PC-9 (cell line): Measurements from ENCODE around the gene ARHGDIB. TPM values are rescaled to one million over a fixed set of nuclear protein-coding genes. Genes with fewer than 3 reads are reported as not detected.

Experiments used
- BruUV-seq: library from RNA; stranded (reverse); fragments of 400-500 nt; replicated peaks from 2 replicates; lab custom pipeline; 2021; lab: Mats Ljungman, UMichigan
- CTCF ChIA-PET: fragments of 300-600 bp; sonication (Branson Sonifier 250); formaldehyde crosslinking; loops from one replicate; lab custom pipeline; 2022; ENCODE audit warnings: antibody characterized with exemption; lab: Charles Lee
- POLR2A ChIA-PET: fragments of 300-600 bp; sonication (Branson Sonifier 250); formaldehyde crosslinking; loops from one replicate; lab custom pipeline; 2022; ENCODE audit warnings: antibody characterized with exemption; ENCODE audit not compliant: unreplicated experiment; lab: Charles Lee
- DNase-seq, 2 experiments: peaks; one replicate each; pipeline versions ENCODE4 v3.0.0 to v3.0.0-alpha.2; 2015 to 2022; ENCODE audit warnings: mixed read lengths in 1 of 2
- H2AFZ ChIP-seq: fragments of 200-600 bp; sonication (generic); 2 replicates; pipeline ENCODE4 v1.8.1; 2017; ENCODE audit warnings: antibody characterized with exemption
- H3F3A ChIP-seq: fragments of 200-600 bp; sonication (generic); 2 replicates; pipeline ENCODE4 v1.8.1; 2017; ENCODE audit warnings: antibody characterized with exemption, mild to moderate bottlenecking, low read depth; ENCODE audit not compliant: insufficient read depth
- H3K27ac ChIP-seq: fragments of 200-600 bp; sonication (generic); 2 replicates; pipeline ENCODE4 v1.6.1; 2016; ENCODE audit warnings: mixed run types
- H3K27me3 ChIP-seq: fragments of 200-600 bp; sonication (generic); 2 replicates; pipeline ENCODE4 v1.6.1; 2016; ENCODE audit warnings: low read depth, mixed run types; ENCODE audit not compliant: insufficient read depth
- H3K36me3 ChIP-seq: fragments of 200-600 bp; sonication (generic); 2 replicates; pipeline ENCODE4 v1.6.1; 2016; ENCODE audit warnings: low read depth, mixed run types
- H3K4me1 ChIP-seq: fragments of 200-600 bp; sonication (generic); replicated peaks from 2 replicates; pipeline ENCODE4 v1.6.1; 2016; ENCODE audit warnings: mixed run types; ENCODE audit not compliant: insufficient read depth
- H3K4me2 ChIP-seq: fragments of 200-600 bp; sonication (generic); 2 replicates; pipeline ENCODE4 v1.6.1; 2017; ENCODE audit warnings: mixed run types
- H3K4me3 ChIP-seq: fragments of 200-600 bp; sonication (generic); 2 replicates; pipeline ENCODE4 v1.6.1; 2016; ENCODE audit warnings: mixed run types
- H3K79me2 ChIP-seq: fragments of 200-600 bp; sonication (generic); 2 replicates; pipeline ENCODE4 v1.6.1; 2017; ENCODE audit warnings: low read depth, mixed run types
- H3K9me2 ChIP-seq: fragments of 200-600 bp; sonication (generic); 2 replicates; pipeline ENCODE4 v1.8.1; 2017; ENCODE audit warnings: mild to moderate bottlenecking; ENCODE audit not compliant: insufficient read depth
- H3K9me3 ChIP-seq: fragments of 200-600 bp; sonication (generic); 2 replicates; pipeline ENCODE4 v1.8.1; 2016; ENCODE audit warnings: low read depth; ENCODE audit not compliant: insufficient read depth
- H4K20me1 ChIP-seq: fragments of 200-600 bp; sonication (generic); 2 replicates; pipeline ENCODE4 v1.8.1; 2017; ENCODE audit not compliant: insufficient read depth
- CTCF ChIP-seq: fragments of 200-600 bp; sonication (generic); conservative IDR thresholded peaks from 2 replicates; pipeline ENCODE4 v1.6.1; 2017; ENCODE audit warnings: mixed run types, antibody characterized with exemption, mild to moderate bottlenecking, moderate library complexity
- EZH2 ChIP-seq: fragments of 200-600 bp; sonication (generic); IDR thresholded peaks from 2 replicates; pipeline ENCODE4 v1.8.0; 2017; ENCODE audit warnings: antibody characterized with exemption, low read depth
- intact Hi-C: fragments of 100-400 bp; cut with micrococcal nuclease; formaldehyde crosslinking; loops from one replicate; pipeline ENCODE4 v1.10.0; 2022; ENCODE audit not compliant: unreplicated experiment
- total RNA-seq: library from RNA; stranded (reverse); gene quantifications from 2 replicates; pipeline ENCODE4 v1.2.3, GENCODE V29; 2021

The ARHGDIB gene
- total RNA-seq, 1 experiment from 2014 or later = 470 TPM

- Histone ChIP-seq H3F3A (no peaks in the 10 kb centered on the region), H3K4me1 (no peaks in the 10 kb centered on the region), H3K4me3 (no peak overlapping the region), H3K27ac (no peak overlapping the region), H3K4me2 (no peak overlapping the region), H3K27me3 (no peaks in the 10 kb centered on the region), H2AFZ (no peak overlapping the region), H3K9me2 (peaks cover 3% of the 10 kb centered on the region; the same call in 1 of the 2 replicates), H3K36me3 (no peaks in the 10 kb centered on the region), H3K79me2 (no peaks in the 10 kb centered on the region), H3K9me3 (no peaks in the 10 kb centered on the region), H4K20me1 (no peaks in the 10 kb centered on the region)
- DNase-seq = no peak
- intact Hi-C loops = no loop called here
- POLR2A ChIA-PET = no interaction called here
- CTCF ChIA-PET = interaction anchor here (0.6 kb wide), 1 partner anchor 10 kb away, joined by 8 read pairs; no protein-coding TSS in a partner anchor
- TF ChIP-seq EZH2 (no peak), CTCF (no peak)
- BruUV-seq = no TSS peak
Measured at GRCh38 chr12:15005064-15005463, 43.7 kb upstream of the ARHGDIB start.

- no TSS peak for BruUV-seq
- no peaks in the 10 kb centered on the region for H3F3A ChIP-seq
- H3K79me2 ChIP-seq = no peaks in the 10 kb centered on the region
- H3K36me3 ChIP-seq = no peaks in the 10 kb centered on the region
- no peak for DNase-seq
- peaks cover 3% of the 10 kb centered on the region; the same call in 1 of the 2 replicates for H3K9me2 ChIP-seq
- POLR2A ChIA-PET = no interaction called here
- no peak overlapping the region for H3K4me2 ChIP-seq
- no peaks in the 10 kb centered on the region for H3K9me3 ChIP-seq
- H3K27ac ChIP-seq = no peak overlapping the region
- intact Hi-C loops = no loop called here
- peaks cover 3% of the 10 kb centered on the region; the same call in 1 of the 2 replicates for H3K4me1 ChIP-seq
- peak overlapping the region; percentile 20; the same call in 1 of the 2 replicates for H2AFZ ChIP-seq
- H4K20me1 ChIP-seq = no peaks in the 10 kb centered on the region
- H3K4me3 ChIP-seq = no peak overlapping the region
- CTCF ChIA-PET = no interaction called here
- TF ChIP-seq EZH2 = no peak
- TF ChIP-seq CTCF = no peak
- no peaks in the 10 kb centered on the region for H3K27me3 ChIP-seq
Measured at GRCh38 chr12:15004421-15004820, 43.0 kb upstream of the ARHGDIB start.

- ChIA-PET POLR2A (no interaction called here), CTCF (no interaction called here)
- Histone ChIP-seq H3K36me3 (no peaks in the 10 kb centered on the region), H3K9me2 (peaks cover 3% of the 10 kb centered on the region; the same call in 1 of the 2 replicates), H2AFZ (no peak overlapping the region), H3F3A (no peaks in the 10 kb centered on the region), H3K4me1 (peaks cover 7% of the 10 kb centered on the region; the same call in 1 of the 2 replicates), H3K27ac (no peak overlapping the region), H3K79me2 (no peaks in the 10 kb centered on the region), H3K4me2 (no peak overlapping the region), H3K4me3 (no peak overlapping the region), H4K20me1 (no peaks in the 10 kb centered on the region), H3K9me3 (no peaks in the 10 kb centered on the region), H3K27me3 (no peaks in the 10 kb centered on the region)
- no TSS peak for BruUV-seq
- intact Hi-C loops = no loop called here
- TF ChIP-seq CTCF (no peak), EZH2 (no peak)
- DNase-seq = no peak
Measured at GRCh38 chr12:15001733-15002382, 40.5 kb upstream of the ARHGDIB start.
